Measurements from ENCODE around the gene CHGA. TPM values are rescaled to one million over a fixed set of nuclear protein-coding genes. Genes with fewer than 3 reads are reported as not detected.

Gene CHGA
- total RNA-seq, 1 experiment from 2014 or later, result not detected

DNA sequence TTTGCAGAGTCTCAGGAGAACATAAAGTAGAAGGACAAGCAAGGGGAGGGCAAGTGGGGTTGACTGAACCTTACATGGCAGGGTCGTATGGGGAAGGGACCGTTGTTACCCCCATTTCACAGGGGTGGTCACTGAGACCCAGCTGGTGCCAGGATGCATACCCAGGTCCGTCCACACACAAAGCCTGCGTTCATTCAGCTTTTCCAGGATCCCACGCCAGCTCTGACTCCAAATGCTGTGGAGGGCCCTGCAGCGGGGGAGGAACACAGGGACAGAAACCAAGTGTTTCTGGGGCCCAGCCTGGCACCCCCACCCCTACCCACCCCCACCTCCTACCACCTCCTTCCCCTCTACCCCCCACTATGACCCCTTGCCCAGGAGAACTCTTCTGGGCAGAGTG, 16.5 kb upstream of the CHGA start:
- H3K27ac ChIP-seq (ENCODE audit: low read length), result no peak overlapping the region
- H3K9me3 ChIP-seq (ENCODE audit: control insufficient read depth, insufficient read depth, low read depth, low read length), result no peaks in the 10 kb centered on the region
- no peaks in the 10 kb centered on the region for H3K36me3 ChIP-seq (ENCODE audit: control insufficient read depth, insufficient read depth, low read length)
- TF ChIP-seq SIN3A (IDR thresholded peaks at IDR 0.05; ENCODE audit: borderline replicate concordance, insufficient read depth, low read depth, low read length), result no peak
- TF ChIP-seq, protein P1, sequence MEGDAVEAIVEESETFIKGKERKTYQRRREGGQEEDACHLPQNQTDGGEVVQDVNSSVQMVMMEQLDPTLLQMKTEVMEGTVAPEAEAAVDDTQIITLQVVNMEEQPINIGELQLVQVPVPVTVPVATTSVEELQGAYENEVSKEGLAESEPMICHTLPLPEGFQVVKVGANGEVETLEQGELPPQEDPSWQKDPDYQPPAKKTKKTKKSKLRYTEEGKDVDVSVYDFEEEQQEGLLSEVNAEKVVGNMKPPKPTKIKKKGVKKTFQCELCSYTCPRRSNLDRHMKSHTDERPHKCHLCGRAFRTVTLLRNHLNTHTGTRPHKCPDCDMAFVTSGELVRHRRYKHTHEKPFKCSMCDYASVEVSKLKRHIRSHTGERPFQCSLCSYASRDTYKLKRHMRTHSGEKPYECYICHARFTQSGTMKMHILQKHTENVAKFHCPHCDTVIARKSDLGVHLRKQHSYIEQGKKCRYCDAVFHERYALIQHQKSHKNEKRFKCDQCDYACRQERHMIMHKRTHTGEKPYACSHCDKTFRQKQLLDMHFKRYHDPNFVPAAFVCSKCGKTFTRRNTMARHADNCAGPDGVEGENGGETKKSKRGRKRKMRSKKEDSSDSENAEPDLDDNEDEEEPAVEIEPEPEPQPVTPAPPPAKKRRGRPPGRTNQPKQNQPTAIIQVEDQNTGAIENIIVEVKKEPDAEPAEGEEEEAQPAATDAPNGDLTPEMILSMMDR (IDR thresholded peaks at IDR 0.05), result no peak
- no peak for TF ChIP-seq TCF7L2 (IDR thresholded peaks at IDR 0.05; ENCODE audit: low read depth, low read length)
- TF ChIP-seq POLR2AphosphoS5 (IDR thresholded peaks at IDR 0.05; ENCODE audit: low read depth, low read length), result no peak
- TF ChIP-seq, protein P2, sequence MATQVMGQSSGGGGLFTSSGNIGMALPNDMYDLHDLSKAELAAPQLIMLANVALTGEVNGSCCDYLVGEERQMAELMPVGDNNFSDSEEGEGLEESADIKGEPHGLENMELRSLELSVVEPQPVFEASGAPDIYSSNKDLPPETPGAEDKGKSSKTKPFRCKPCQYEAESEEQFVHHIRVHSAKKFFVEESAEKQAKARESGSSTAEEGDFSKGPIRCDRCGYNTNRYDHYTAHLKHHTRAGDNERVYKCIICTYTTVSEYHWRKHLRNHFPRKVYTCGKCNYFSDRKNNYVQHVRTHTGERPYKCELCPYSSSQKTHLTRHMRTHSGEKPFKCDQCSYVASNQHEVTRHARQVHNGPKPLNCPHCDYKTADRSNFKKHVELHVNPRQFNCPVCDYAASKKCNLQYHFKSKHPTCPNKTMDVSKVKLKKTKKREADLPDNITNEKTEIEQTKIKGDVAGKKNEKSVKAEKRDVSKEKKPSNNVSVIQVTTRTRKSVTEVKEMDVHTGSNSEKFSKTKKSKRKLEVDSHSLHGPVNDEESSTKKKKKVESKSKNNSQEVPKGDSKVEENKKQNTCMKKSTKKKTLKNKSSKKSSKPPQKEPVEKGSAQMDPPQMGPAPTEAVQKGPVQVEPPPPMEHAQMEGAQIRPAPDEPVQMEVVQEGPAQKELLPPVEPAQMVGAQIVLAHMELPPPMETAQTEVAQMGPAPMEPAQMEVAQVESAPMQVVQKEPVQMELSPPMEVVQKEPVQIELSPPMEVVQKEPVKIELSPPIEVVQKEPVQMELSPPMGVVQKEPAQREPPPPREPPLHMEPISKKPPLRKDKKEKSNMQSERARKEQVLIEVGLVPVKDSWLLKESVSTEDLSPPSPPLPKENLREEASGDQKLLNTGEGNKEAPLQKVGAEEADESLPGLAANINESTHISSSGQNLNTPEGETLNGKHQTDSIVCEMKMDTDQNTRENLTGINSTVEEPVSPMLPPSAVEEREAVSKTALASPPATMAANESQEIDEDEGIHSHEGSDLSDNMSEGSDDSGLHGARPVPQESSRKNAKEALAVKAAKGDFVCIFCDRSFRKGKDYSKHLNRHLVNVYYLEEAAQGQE (IDR thresholded peaks at IDR 0.05; ENCODE audit: insufficient read depth in 1 of 2, low read depth in 2 of 2, low read length in 1 of 2), result no peak
- ATAC-seq, result no peak
- H3K4me1 ChIP-seq (ENCODE audit: control insufficient read depth, insufficient read depth, low read length), result no peaks in the 10 kb centered on the region
- CTCF ChIA-PET, result no interaction called here
- BruUV-seq (replicated peaks), result no TSS peak
- in situ Hi-C loops (cut with HindIII; ENCODE audit: low pct_unique_long_range_greater_than_20kb, low sequenced_read_pairs) (no loop called here), intact Hi-C loops (cut with micrococcal nuclease; ENCODE audit: unreplicated experiment) (no loop called here)
- H3K4me3 ChIP-seq (ENCODE audit: low read depth in 2 of 2, low read length in 2 of 2), result no peak overlapping the region
- POLR2A ChIA-PET, result no interaction called here
- no peaks in the 10 kb centered on the region for H3K27me3 ChIP-seq (ENCODE audit: control insufficient read depth, insufficient read depth, low read length)
- no peak for DNase-seq (ENCODE audit: low read depth, low spot score)

- H3K9me3 ChIP-seq (ENCODE audit: control insufficient read depth, insufficient read depth, low read depth, low read length), result no peaks in the 10 kb centered on the region
- TF ChIP-seq POLR2AphosphoS5 (IDR thresholded peaks at IDR 0.05; ENCODE audit: low read depth, low read length) (no peak), TCF7L2 (IDR thresholded peaks at IDR 0.05; ENCODE audit: low read depth, low read length) (no peak), SIN3A (IDR thresholded peaks at IDR 0.05; ENCODE audit: borderline replicate concordance, insufficient read depth, low read depth, low read length) (no peak)
- TF ChIP-seq, protein P1 (IDR thresholded peaks at IDR 0.05), result no peak
- TF ChIP-seq, protein P2 (IDR thresholded peaks at IDR 0.05; ENCODE audit: insufficient read depth in 1 of 2, low read depth in 2 of 2, low read length in 1 of 2), result no peak
- POLR2A ChIA-PET, result no interaction called here
- CTCF ChIA-PET, result no interaction called here
- no peak overlapping the region for H3K27ac ChIP-seq (ENCODE audit: low read length)
- BruUV-seq (replicated peaks), result no TSS peak
- no peak for DNase-seq (ENCODE audit: low read depth, low spot score)
- intact Hi-C loops (cut with micrococcal nuclease; ENCODE audit: unreplicated experiment), result no loop called here
- no peaks in the 10 kb centered on the region for H3K4me1 ChIP-seq (ENCODE audit: control insufficient read depth, insufficient read depth, low read length)
- in situ Hi-C loops (cut with HindIII; ENCODE audit: low pct_unique_long_range_greater_than_20kb, low sequenced_read_pairs), result no loop called here
- no peaks in the 10 kb centered on the region for H3K36me3 ChIP-seq (ENCODE audit: control insufficient read depth, insufficient read depth, low read length)
- no peaks in the 10 kb centered on the region for H3K27me3 ChIP-seq (ENCODE audit: control insufficient read depth, insufficient read depth, low read length)
- H3K4me3 ChIP-seq (ENCODE audit: low read depth in 2 of 2, low read length in 2 of 2), result no peak overlapping the region
- no peak for ATAC-seq
Observed at GRCh38 chr14:92906823-92907222, 16.1 kb upstream of the CHGA start.

Measured in Panc1 (cell line).